Stimulated activated CD4-positive, alpha-beta T cell treated with anti-CD3 and anti-CD28 coated beads, Interleukin-15, amount 100 ng/mL, for 48 hours (primary cell): Measurements from ENCODE around the gene CCS.
A peak's percentile ranks its signal among the peaks of the same experiment; 100 is the strongest.
"Not testable (repeated sequence)": the region's sequence is repeated elsewhere in the genome, so short reads cannot be mapped to it uniquely, and the experiment has no call there.

Experiments used
- DNase-seq, 2 donors: peaks; one replicate each; pipeline ENCODE4 v3.0.0-alpha.2; 2020; ENCODE audit warnings: low read depth in 2 of 2

The CCS gene

DNA sequence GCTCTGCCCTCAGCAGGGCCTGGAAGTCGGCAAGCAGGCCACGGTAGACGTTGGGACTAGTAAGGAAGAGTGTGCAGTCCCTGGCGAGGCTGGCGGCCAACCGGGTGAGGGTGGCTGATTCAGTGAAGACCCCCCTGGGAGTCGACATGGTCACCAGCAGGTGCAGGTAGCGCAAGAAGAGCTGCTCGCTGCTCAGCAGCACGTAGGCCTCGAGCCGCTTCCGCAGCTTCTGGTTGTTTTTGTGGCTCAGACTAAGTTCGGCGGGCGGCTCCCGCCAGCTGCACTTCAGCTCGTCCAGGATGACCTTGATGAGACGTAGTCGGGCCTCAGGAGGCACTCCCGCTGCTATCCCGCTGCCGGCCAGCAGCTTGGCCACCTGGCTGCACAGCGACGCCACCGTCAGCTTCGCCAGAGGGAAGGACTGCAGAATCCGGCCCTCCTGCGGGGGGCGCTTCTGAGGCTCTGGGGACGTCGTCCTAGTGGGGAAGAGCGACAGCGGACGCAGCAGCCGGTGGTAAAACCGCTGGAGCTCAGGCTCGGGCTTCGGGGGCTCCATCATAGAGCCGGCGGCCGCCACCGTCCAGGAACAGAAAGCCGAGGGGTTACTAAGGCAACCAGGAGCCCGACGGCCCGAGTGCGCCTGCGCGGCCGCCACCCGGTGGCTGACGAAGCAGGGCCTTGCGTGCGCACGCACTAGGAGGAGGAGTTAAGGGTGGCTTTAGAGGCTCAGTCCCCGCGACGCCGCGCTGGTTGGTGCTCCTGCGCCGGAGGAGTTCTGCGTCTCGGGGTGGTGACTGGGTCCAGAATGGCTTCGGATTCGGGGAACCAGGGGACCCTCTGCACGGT is at the start of gene CCS, which contains the start of gene CCDC87:
Gene CCS (plus strand): TSS at position 729 of the 846 bp plus-strand sequence. CDS start 77 bp downstream, at position 806.
Gene CCDC87 (minus strand): TSS at position 607 of the 846 bp plus-strand sequence. CDS start 48 bp downstream, at position 559.
- peak; percentile 97 to 98 for DNase-seq

DNA sequence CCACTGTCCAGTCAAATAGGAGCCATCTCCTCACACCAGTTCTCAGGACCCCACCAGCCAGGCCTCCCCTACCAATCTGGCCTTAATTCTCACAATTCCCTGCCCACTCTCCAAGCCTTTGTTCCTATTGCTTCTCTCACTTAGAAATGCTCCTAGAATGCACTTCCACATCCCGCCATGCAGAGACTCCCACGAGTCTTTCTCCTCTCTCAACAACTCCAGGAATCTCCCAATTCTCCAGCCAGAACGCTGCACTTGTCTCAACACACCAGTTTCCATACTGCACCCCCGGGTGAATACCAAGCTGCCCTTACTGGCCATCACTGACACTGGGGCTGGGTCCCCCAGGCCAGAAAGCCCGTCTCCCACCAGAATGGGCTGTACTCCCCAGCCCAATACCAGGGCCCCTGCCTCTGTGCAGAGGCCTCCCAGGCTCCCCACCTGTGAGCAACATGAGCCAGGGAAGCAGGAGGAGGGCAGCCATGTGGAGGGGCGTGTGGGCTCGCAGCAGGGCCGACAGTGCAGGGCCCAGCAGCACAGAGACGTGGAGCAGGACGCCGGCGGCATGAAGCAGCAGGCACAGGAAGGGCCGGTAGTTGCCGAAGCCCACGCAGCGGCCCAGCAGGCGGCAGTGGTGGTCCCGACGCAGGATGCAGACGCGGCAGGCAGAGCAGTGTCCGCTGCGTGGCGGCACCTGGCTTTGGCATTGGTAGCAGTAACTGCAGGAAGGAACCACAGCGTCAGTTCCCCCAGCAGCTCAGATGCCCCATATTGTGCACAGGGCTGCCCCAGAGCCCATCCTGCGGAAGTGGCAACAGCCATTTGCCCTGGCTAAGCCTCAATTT is 49.5 kb upstream of the CCS start:
- DNase-seq, result peak in 1 of 2 donors; percentile 25

DNA sequence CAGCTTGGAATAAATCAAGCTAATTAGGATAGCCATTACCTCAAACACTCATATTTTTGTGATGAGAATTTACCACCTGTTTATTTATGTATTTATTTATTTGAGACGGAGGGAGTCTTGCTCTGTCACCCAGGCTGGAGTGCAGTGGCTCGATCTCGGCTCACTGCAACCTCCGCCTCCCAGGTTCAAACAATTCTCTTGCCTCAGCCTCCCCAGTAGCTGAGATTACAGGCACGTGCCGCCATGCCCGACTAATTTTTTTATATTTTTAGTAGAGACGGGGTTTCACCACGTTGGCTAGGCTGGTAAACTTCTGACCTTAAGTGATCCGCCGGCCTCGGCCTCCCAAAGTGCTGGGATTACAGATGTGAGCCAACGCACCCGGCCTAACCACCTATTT is 48.0 kb upstream of the CCS start:
- not testable (repeated sequence) for DNase-seq

GRCh38 chr11:66545701-66546367 is 47.2 kb upstream of the CCS start, which contains the start of gene ZDHHC24:
ZDHHC24 (minus strand) TSS chr11:66546048; CDS start chr11:66546003, 45 bp downstream.
- DNase-seq, result peak; percentile 82 to 89

GRCh38 chr11:66546368-66546965 is 46.5 kb upstream of the CCS start, which contains the start of gene ACTN3:
ACTN3 (plus strand) TSS chr11:66546903; CDS start chr11:66546938, 35 bp downstream.
- no peak for DNase-seq

DNA sequence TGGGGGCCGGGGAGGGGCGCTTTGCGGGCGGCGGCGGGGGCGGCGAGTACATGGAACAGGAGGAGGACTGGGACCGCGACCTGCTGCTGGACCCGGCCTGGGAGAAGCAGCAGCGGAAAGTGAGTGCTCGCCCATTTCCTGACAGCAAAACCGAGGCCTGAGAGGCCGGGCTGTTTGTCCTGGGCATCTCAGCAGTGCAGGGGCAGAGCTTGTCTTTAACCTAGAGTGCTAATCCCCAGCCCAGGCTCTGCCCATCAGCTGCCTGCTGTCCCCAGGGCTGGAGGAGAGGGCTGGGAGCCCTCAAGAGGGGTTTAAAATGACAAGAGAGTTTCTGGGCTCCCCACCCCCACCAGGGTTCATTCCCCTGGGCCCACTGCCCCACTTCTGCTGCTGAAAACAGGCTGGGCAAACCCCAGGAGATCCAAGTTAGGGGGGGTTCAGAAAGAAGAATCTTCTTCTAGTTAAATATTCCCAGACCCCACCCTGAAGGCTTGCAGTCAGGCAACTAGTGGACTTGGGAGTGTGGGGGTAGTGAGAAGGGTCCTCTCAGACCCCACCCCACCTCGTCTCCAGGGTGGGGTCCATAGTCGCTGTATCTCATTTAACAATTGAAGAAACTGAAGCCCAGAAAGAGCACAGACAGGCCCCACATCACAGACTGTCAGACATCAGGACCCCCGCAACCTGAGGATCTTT is 45.9 kb upstream of the CCS start:
- no peak for DNase-seq

GRCh38 chr11:66547662-66548009 is 45.3 kb upstream of the CCS start:
- DNase-seq, result no peak

- no peak for DNase-seq
Measured at GRCh38 chr11:66548041-66548440, 44.9 kb upstream of the CCS start.

GRCh38 chr11:66548774-66549630 is 44.0 kb upstream of the CCS start:
- no peak for DNase-seq

- no peak for DNase-seq
Measured at GRCh38 chr11:66549696-66550095, 43.3 kb upstream of the CCS start.

DNA sequence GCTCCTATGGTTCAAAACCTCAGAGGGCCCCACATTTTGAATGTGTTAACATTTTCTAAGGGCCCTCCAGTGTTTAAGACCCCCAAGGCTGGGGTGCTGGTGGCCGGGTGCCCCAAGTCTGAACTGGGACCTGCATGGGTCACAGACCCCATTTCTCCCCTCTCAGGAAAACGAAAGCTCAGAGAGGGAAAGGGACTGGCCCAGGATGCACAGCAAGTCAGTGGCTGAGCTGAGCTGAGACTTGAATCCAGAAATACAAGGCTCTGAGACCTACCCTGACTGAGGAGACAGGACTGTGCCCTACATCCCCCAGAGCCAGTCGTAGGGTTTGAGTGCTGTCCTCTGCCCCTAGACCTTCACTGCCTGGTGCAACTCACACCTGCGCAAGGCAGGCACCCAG is 42.1 kb upstream of the CCS start:
- no peak for DNase-seq

- DNase-seq, result no peak
Measured at GRCh38 chr11:66554602-66555001, 38.4 kb upstream of the CCS start.

- DNase-seq, result no peak
Measured at GRCh38 chr11:66555416-66555815, 37.6 kb upstream of the CCS start.

DNA sequence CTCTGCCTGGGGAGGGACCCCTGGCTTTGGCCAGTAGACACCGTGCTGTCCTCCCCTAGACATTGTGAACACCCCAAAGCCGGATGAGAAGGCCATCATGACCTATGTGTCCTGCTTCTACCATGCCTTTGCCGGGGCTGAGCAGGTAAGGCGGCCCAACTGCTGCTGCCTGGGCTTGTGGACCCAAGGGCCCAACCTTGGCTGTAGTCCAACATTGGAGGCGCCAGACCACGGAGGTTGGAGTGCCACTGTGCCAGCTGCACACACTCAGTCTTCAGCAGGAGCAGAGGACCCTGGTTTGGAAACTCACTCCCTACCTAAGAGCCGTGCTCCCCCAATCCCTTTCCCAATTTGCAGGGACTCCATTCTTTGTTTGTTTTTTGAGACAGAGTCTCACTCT is 36.9 kb upstream of the CCS start:
- DNase-seq, result no peak

GRCh38 chr11:66557733-66558326 is 35.2 kb upstream of the CCS start:
- no peak for DNase-seq

GRCh38 chr11:66559142-66559865 is 33.7 kb upstream of the CCS start:
- DNase-seq, result no peak

DNA sequence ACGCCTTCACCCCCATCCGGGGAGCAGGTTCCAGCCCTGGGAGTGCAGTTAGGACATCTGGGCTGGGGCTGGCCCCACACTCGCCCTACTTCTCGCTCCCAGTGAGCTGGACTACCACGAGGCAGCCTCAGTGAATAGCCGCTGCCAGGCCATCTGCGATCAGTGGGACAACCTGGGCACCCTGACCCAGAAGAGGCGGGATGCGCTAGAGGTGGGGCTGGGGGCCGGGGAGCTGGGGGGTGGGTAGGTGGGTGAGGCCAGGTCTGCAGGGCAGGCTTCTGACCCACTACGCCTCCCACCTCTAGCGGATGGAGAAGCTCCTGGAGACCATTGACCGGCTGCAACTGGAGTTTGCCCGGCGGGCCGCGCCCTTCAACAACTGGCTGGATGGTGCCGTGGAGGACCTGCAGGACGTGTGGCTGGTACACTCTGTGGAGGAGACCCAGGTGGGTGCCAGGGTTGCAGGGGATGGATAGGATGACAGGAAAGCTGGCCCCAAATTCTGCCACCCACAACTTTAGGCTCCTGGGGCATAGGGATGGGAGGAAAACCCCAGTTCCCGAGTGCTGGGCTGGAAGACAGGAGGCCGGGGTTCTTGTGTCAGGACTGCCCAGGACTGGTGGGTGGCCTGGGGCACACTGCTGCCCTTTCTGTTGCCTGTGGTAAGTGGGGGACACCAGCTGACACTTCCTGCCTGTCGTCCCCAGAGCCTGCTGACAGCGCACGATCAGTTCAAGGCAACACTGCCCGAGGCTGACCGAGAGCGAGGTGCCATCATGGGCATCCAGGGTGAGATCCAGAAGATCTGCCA is 32.9 kb upstream of the CCS start:
- no peak for DNase-seq
